Measurements from ENCODE around the gene POU4F1.

The POU4F1 gene

DNA sequence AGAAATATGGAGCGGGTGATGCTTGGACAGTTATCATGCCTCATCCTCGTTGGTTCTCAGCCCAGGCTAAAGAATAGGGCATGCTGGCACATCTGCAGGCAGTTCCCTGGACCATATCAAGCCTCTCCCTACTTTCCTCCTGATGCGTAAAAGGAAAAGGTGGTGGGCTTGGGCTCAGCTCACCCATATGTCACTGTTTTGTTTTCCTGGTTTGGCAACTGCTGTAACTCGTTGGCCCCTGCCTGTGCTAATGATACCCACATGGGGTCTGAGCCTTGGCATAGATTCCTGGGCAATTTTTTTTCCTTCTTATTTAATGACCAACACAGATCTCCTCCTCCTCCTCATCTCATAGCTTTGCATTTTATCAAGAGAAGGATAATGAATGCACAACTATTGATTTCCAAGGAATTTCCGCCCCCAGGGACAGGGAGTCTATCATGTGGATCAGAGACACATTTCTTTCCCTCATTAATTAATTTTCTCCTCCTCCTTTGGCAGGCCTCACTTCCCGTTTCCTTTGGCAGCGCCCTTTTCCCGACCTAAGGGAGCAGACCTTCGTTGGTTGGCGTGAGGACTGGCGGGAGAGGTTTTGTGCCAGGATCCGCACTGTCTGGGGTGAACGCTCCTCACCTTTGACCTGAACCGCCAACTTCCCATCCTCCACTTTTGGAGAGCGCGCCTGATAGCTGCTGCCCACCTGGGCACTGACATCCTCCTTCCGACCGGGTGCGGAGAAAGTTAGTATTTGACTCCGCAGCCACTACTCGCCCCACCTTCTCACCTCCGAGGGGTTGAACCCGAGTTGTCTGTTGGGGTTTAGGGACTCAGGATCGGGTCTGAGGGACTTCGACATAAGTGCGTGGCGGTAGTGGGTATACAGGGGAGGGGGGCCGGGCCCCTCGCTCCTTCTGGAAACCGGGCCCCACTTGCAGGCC, 3.4 kb upstream of the POU4F1 start:
- no peak for DNase-seq (ENCODE audit: low read depth)

DNA sequence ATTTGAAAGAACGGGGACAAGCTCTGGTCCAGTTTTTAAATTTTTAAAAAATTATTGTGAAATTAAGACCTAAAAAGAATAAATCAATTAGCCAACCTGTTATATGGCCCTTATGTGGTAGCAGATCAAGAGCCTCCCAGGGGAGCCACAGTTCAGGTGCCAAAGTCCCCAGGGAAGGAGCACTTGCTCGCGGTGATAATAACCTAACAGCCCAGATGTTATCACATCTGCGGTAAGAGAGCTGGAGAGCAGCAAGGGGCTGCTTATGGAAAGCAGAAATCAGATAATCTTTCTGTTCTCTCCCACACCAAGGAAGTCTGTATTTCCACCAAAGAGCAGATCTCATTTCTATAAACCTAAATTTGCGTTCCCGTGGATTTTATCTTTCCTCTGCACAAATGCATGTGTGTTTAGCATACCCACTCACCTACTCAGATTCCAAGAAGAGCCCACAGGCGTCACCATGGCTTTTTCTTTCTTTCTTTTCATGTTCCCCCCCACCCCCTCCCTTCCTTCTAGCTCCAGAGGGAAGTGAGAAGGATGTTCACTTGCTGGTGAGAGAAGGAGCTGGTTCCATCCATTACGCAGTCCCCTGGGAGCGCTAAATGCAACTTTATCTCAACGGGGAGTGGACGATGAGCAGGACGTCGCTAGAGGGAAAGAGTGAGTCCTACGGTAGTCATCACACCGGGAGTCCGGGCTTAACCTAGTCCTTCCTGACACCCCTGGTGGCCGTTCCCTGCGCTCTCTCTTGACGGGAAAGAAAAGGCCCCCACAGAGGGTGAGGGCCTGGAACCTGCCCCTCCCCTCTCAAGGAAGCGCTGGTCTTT, 1.6 kb upstream of the POU4F1 start:
- DNase-seq (ENCODE audit: low read depth): no peak

GRCh38 chr13:78602561-78603239, 652 bp downstream of the POU4F1 start:
- DNase-seq (ENCODE audit: low read depth): no peak

- DNase-seq (ENCODE audit: low read depth): no peak
Measured at GRCh38 chr13:78601874-78602560, 1.3 kb downstream of the POU4F1 start.

DNA sequence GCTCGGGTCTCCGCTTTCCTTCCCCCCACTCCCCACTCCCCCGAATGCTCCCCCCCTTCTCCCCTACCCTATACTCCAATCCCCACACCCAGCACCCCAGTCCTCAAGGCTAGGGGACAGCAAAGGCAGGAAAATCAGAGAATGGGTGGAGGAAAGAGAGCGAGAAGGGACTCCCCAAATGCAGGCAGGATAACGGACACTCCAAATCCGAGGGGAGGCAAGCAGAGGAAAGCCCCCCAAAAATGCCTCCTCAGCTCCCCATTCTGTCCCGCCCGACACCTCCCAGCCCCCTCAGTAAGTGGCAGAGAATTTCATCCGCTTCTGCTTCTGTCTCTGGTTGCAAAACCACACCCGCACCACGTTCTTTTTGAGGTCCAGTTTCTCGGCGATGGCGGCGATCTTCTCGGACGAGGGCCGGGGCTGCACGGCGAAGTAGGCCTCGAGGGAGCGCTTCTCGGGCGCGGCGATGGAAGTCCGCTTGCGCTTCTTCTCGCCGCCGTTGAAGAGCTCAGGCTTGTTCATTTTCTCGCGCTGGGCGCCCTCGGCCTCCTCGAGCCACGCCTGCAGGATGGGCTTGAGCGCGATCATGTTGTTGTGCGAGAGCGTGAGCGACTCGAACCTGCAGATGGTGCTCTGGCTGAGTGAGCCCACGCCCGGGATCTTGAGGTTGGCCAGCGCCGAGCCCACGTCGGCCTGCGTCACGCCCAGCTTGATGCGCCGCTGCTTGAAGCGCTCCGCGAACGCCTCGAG, 2.1 kb downstream of the POU4F1 start:
- DNase-seq (ENCODE audit: low read depth): no peak

DNA sequence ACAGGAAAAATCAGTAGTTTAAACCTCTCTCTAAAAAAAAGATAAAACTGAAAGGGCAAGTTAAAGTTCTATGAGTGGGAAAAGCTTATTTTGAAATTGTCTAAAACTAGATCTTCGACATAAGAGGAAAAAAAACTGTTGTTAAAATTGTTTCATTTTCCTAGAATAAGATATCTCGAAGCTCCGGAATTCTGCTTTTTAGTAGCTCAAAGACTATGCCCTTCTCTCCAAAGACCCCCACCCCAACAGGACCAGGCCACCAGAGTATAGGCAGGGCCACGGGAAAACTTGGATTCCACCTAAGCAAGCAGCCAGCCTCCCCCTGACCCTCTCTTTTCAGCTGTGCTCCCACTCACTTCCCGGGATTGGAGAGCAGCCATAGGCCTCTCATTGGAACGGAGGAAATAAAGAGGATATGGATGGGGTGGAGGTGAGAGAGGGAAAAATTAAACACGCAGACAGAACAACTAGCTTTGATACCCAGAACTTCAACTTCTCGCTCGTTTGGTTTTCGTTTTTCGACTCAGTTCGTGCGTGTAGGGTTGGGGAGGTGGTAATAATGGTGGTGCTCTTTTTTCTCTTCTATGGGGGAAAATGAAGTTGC, 3.0 kb downstream of the POU4F1 start:
- DNase-seq (ENCODE audit: low read depth): no peak

DNA sequence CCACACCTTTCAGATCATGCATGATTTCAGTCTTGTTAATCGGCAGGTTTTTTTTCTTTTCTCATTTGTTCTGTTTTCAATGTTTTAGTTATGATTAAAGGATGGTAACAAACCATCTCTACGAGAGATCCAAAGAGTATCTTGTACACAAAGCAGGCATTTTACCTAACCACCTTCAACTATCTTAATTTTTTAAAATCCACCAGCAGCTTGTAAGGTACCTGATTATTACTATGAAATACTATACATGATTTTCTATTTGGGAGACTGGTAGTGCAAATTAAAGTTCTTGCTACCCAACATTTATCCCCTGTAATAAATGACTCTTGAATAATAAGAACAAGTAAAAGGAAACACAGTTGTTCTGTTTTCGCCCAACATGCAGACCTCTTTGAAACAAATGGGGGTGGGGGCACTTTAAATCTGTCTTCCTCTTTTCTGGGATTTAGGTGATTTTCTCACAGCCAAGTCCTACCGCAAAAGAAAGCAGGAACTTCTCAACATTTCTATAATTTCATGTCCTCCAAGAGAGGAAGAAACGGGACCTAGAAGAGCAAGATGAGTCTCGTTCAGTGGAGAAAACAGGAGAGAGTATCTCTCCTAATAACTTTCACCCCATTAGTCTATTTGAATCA, 3.6 kb downstream of the POU4F1 start:
- DNase-seq (ENCODE audit: low read depth): no peak

- no peak for DNase-seq (ENCODE audit: low read depth)
Measured at GRCh38 chr13:78598966-78599644, 4.2 kb downstream of the POU4F1 start.

DNA sequence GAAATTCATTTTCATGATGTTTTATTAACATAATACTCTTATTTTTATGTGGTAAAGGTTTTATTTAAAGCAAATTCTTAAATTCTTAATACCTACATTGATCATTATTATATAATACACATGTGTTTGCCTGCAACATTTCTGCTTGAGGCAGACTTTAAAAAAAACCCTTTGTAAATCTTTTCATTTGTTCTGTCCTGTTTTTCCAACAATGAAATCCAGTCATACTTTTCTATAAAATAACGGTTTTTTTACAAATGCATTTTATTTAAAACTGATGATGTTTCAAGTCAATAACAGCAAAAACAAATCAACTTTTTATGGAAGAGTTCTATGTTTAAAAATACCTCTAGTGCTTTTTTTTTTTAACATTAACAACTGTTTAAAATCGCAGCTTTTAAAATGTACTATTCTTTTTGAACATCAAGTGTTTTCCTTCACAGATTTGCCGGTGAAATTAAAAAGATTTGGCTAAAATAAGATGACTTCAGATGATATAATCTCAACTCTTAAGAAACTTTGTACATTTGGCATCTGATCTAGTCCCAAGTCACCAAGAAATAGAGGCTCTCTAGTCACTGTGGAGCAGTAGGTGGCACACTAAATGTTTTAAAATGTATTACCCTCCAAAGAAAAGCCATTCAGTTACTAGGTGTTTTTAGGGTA, 5.1 kb downstream of the POU4F1 start:
- DNase-seq (ENCODE audit: low read depth): no peak

DNA sequence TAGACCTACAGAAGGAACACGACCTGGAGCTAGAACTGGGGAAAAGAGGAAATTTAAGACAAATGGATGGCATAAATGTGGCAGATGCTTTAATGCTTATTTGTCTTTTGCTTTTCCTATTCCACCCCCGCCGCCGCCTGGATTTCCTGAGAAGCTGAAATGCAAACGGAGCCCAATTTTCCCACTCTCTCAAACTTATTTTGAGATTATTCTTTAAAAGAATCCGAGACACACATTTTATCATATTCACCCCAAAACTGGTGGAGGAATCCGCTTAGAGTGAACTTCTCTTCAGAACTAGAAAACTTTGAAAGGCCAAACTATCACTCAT, 5.8 kb downstream of the POU4F1 start:
- no peak for DNase-seq (ENCODE audit: low read depth)

- DNase-seq (ENCODE audit: low read depth): no peak
Measured at GRCh38 chr13:78596736-78597601, 6.4 kb downstream of the POU4F1 start.

GRCh38 chr13:78596399-78596735, 7.0 kb downstream of the POU4F1 start:
- DNase-seq (ENCODE audit: low read depth): no peak

GRCh38 chr13:78595495-78596398, 7.6 kb downstream of the POU4F1 start:
- DNase-seq (ENCODE audit: low read depth): no peak

- no peak for DNase-seq (ENCODE audit: low read depth)
Measured at GRCh38 chr13:78594456-78594975, 8.8 kb downstream of the POU4F1 start.

GRCh38 chr13:78593652-78594455, 9.5 kb downstream of the POU4F1 start:
- DNase-seq (ENCODE audit: low read depth): no peak

GRCh38 chr13:78593129-78593528, 10.2 kb downstream of the POU4F1 start:
- no peak for DNase-seq (ENCODE audit: low read depth)

Data from GM04503 (cell line).